Activated T-cell treated with anti-CD3 and anti-CD28 coated beads, Interleukin-2, amount 50 U/mL, for 48 hours (primary cell): ENCODE results near the gene SFR1.
"Not testable (repeated sequence)": the region's sequence is repeated elsewhere in the genome, so short reads cannot be mapped to it uniquely, and the experiment has no call there.

Source experiments
- DNase-seq, 2 experiments: peaks; one replicate each; pipeline ENCODE4 v3.0.0-alpha.2; 2020

SFR1 gene

GRCh38 chr10:104109908-104110662, 11.9 kb upstream of the SFR1 start:
- no peak for DNase-seq

DNA sequence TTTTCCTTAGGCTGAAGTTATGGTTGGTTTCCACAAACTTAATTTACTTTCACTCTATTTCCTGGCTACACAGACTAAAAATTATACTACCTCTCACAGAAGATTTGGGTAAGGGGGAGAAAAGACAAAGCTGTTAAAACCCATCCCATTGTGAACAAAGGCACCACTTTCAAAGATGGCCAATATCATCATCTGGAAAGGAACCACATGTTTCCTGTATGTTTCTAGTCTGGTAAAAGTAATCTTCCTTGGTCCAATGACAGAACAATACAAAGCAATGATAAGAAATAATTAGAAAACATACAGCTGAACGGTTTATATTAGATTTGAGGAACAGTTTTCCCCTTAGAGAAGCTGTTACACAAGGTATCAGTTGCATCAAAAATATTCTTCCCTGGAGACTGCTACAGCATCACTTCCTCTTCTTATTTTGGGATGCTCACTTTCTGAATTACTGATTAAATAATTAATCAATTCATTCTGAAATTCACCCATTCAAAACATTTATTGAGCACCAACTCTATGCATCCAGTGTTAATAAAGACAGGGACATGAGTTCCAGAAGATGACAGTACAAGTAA, 8.5 kb upstream of the SFR1 start:
- DNase-seq = no peak

DNA sequence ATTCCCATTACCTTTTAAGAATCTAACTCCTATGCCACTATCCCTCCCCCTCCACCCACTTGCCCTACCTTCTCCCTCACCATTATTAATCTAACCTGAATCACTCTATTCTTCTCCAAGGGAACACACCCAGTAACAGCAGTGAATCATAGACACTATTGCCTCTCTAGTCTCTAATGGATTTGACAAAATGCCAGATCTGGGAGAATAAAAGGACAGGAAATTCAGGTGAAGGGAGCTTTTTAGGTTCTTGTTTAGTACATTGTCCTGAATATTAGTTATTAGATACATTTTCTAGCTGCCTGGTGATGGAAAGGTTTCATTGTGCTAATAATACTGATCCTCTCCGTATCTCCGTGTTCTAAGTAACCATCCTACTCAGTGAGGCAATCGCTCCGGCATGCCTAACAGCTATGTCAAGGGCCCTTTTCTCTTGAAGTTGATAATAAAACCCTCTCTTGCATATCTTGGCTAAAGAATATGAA, 4.1 kb upstream of the SFR1 start:
- no peak for DNase-seq

DNA sequence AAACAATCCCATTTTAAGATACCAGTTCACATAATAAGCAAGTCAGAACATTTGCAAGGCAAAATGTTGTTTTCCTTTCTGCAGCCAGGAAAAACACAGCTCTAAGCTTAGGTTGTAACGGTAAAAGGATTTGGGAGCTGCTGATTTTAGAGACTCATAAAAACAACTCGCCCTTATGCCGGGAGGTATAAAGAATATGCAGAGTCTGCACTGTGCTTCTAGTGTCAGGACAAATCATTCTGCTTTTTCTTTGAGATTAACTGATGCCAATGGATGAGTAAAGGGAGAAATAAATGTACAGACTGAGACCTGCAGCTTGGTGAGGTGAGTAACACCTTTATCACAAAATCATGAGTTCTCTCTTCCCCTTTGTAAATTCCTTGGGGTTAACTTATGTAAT, 2.0 kb upstream of the SFR1 start:
- no peak for DNase-seq

DNA sequence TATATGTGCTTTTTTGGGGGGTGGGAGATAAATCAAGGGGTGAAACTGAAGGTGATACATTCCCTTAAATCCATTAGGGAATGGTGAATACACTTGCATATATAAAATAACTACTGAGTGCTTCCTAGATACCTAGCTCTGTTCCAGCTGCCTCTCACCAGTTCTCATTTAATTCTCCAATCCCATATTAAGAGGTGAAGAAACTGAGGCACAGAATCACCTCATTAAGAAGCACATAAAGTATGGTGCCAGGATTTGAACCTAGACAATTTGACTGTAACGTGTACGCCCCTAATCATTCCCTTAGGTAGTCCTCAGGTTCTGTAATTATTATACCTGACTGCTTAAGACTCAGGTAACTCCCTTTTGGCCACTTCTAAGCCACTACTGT, 1.5 kb upstream of the SFR1 start:
- no peak for DNase-seq

DNA sequence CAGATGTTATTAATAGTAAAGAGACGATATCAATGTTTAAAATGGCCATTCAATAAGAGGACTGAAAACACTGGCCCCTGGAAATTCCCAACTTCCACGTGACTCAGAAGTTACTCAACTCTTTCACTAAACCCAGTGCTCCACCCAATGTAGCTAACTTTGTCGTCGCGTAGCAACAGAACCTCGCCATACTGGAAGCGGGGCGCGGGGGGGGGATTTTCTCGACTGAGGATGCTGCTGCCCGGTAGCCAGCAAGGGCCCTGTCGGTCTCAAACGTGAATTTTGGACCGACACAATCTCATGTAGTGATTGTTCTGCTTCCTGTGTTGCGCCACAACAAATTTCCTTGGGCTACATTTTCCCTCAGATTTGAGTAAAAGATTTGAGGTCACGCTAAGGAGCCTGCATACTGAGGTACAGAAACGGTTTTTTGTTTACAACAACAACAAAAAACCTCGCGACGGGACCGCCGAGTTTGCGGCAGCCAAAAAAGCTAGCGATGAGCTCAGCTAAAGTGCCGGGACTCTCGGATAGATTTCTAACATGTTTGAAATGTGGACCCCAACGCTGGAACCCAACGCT, 977 bp upstream of the SFR1 start:
- peak; percentile 77 for DNase-seq

- DNase-seq = no peak
These were observed 495 bp downstream of the SFR1 start for GRCh38 chr10:104122225-104123107.

- no peak for DNase-seq
These were observed 1.4 kb downstream of the SFR1 start for GRCh38 chr10:104123397-104123796.

DNA sequence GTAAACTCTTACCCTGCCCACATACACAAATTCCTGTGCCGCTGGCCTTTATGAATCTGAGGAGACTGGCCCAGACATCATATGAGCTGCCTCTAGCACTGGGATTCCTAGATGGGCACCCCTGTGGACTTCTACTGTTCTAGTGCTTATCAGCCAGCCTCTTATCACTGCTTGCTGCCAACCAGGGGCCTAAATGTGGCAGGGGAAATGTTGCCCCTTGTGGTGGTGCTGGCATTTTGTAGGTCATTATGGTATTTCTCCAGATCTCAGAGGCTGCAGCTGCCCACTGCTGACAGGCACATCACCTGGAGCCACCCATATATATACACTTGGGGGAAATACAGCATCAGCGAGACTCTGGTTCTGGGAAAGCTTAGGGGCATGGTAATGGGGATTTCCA, 5.4 kb downstream of the SFR1 start:
- DNase-seq = peak; percentile 25 to 26

- no peak for DNase-seq
These were observed 6.2 kb downstream of the SFR1 start for GRCh38 chr10:104128214-104128613.

- no peak for DNase-seq
These were observed 8.1 kb downstream of the SFR1 start for GRCh38 chr10:104130041-104130440.

- no peak for DNase-seq
These were observed 16.2 kb downstream of the SFR1 start for GRCh38 chr10:104138131-104138530.

- DNase-seq = no peak
These were observed 17.2 kb downstream of the SFR1 start for GRCh38 chr10:104139221-104139620.

DNA sequence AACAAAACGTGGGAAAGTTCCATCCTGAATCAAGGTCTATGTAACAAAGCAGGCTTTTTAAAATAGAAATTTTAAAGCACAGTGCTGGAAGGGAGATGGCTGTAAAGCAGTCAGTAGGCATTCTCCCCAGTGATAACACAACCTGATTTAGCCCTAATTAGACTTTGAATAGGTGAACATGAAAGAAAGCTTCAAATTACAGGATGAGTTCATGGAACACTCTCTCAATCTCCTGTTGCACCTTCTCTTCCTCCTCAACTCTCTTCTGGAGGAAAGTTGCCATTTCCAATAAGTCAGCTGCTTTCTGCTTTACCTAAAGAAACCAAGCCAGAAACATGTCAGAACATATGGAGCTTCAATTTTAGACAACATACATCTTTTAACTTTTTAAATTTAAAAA, 20.1 kb downstream of the SFR1 start:
- no peak for DNase-seq

- no peak for DNase-seq
These were observed 21.9 kb downstream of the SFR1 start for GRCh38 chr10:104143829-104144228.

GRCh38 chr10:104144931-104145330, 23.0 kb downstream of the SFR1 start:
- DNase-seq = no peak

DNA sequence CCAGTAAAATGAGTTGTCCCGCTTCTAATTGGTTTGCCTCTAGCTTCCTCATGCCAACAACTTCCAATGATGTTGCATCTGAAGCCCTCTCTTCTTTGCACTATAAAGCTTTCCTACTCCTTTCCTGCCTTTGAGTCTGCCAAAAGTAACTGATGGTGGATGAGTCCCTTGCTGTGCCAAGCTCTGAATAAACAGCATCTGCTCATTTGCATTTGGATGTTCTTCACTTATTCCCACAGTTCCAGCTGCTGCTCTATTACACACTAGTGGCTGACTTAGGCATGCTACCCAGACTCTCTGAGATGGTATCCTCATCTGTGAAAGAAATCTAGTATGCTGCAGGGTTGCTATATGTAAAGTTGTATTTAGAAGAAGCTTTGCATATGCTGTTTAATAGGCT, 24.9 kb downstream of the SFR1 start:
- DNase-seq = no peak

DNA sequence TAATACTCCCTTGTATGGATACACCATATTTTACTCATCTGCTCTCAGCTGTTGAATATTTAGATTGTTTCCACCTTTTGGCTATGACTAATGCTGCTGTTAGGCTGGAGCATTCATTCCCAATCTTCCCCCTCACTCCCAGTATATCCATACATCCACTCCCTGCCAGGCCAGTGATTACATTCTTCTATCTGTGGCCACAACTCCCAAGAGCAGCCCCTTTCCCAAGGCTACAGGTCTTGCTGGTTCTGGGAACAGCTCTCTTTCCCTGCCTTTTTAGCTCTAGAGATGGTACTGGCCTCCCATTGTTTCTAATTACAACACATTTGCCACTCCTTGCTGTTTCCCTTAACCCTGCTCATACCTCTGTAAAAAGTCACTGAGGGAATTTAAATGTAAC, 28.2 kb downstream of the SFR1 start:
- DNase-seq = no peak

- DNase-seq = no peak
These were observed 29.8 kb downstream of the SFR1 start for GRCh38 chr10:104151737-104152136.

DNA sequence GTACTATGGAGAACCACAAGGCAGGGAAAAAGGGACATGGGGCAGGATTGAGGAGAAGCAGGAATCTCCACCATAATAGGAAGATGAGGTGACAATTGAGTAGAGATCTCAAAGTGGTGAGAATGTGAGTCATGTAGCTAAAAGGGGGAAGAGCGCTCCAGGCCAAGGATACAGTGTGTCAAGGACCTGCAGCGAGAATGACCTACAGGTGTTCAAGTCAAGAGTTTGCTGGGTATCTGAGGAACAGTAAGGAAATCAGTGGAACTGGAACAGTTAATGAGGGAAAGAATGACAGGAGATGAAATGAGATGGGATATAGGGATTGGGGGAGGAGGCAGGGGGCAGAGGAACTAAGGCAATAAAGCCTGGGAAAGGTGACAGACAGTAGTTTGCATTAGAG, 33.6 kb downstream of the SFR1 start:
- DNase-seq = no peak

- no peak for DNase-seq
These were observed 48.8 kb downstream of the SFR1 start for GRCh38 chr10:104170610-104171254.

DNA sequence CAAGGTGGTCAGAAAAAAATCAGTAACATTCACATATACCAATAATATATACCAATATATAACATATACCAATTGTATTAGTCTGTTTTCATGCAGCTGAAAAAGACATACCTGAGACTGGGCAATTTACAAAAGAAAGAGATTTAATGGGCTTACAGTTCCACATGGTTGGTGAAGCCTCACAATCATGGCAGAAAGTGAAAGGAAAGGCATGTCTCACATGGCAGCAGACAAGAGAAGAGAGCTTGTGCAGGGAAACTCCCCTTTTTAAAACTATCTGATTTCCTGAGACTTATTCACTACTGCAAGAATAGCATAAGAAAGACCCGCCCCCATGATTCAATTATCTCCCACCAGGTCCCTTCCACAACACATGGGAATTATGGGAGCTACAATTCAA, 52.2 kb downstream of the SFR1 start:
- DNase-seq = not testable (repeated sequence)
